Panc1 (cell line): ENCODE results near the gene KCNQ2. TPM values are rescaled to one million over a fixed set of nuclear protein-coding genes. Genes with fewer than 3 reads are reported as not detected.

ENCODE experiments used
- ATAC-seq: fragments of 200-7000 bp; cut with Tn5 transposase; 2 replicates; pipeline ENCODE4 v1.9.1; 2020; ENCODE audit warnings: mild to moderate bottlenecking, moderate library complexity
- BruUV-seq: library from RNA; stranded (reverse); fragments of 400-500 nt; replicated peaks from 2 replicates; lab custom pipeline; 2021; lab: Mats Ljungman, UMichigan
- CTCF ChIA-PET: fragments of 300-600 bp; sonication (Branson Sonifier 250); formaldehyde crosslinking; loops from one replicate; lab custom pipeline; 2022; ENCODE audit warnings: antibody characterized with exemption; lab: Charles Lee
- POLR2A ChIA-PET: fragments of 300-600 bp; sonication (Branson Sonifier 250); formaldehyde crosslinking; loops from one replicate; lab custom pipeline; 2022; ENCODE audit warnings: antibody characterized with exemption; lab: Charles Lee
- DNase-seq: peaks from one replicate; pipeline ENCODE4 v3.0.0-alpha.2; 2010; ENCODE audit warnings: low read depth, low spot score
- H3K27ac ChIP-seq: 2 replicates; pipeline ENCODE4 v1.5.1; 2011; ENCODE audit warnings: mild to moderate bottlenecking, low read length, inconsistent platforms
- H3K27me3 ChIP-seq: fragments of 200-500 bp; sonication (Bioruptor generic); 2 replicates; pipeline ENCODE4 v1.6.0; 2014; ENCODE audit warnings: low read length, inconsistent platforms; ENCODE audit not compliant: control insufficient read depth, insufficient read depth
- H3K36me3 ChIP-seq: fragments of 200-500 bp; sonication (Bioruptor generic); 2 replicates; pipeline ENCODE4 v1.5.1; 2014; ENCODE audit warnings: inconsistent platforms, mild to moderate bottlenecking, low read length, moderate library complexity; ENCODE audit not compliant: control insufficient read depth, insufficient read depth
- H3K4me1 ChIP-seq: 2 replicates; pipeline ENCODE4 v1.5.1; 2011; ENCODE audit warnings: inconsistent platforms, mild to moderate bottlenecking, low read length, moderate library complexity; ENCODE audit not compliant: control insufficient read depth, insufficient read depth
- H3K4me3 ChIP-seq, 2 experiments: 2 replicates each; pipeline ENCODE4 v1.5.1; 2011 to 2012; ENCODE audit warnings: low read depth in 2 of 2, low read length in 2 of 2, mild to moderate bottlenecking in 2 of 2, inconsistent platforms in 1 of 2, moderate library complexity in 1 of 2
- H3K9me3 ChIP-seq: fragments of 200-500 bp; sonication (Bioruptor generic); 2 replicates; pipeline ENCODE4 v1.5.1; 2014; ENCODE audit warnings: low read depth, mild to moderate bottlenecking, inconsistent platforms, low read length, moderate library complexity; ENCODE audit not compliant: control insufficient read depth, insufficient read depth
- POLR2AphosphoS5 ChIP-seq: IDR thresholded peaks from 2 replicates; pipeline ENCODE4 v1.6.1; 2012; ENCODE audit warnings: mild to moderate bottlenecking, low read depth, low read length, moderate library complexity
- SIN3A ChIP-seq: IDR thresholded peaks from 2 replicates; pipeline ENCODE4 v1.6.1; 2012; ENCODE audit warnings: low read depth, mild to moderate bottlenecking, low read length, moderate library complexity, borderline replicate concordance; ENCODE audit not compliant: insufficient read depth
- TCF7L2 ChIP-seq: IDR thresholded peaks from 2 replicates; pipeline ENCODE4 v1.6.1; 2011; ENCODE audit warnings: mild to moderate bottlenecking, low read depth, low read length, inconsistent platforms
- in situ Hi-C: cut with HindIII; loops from 2 replicates; pipeline ENCODE4 v1.10.0; 2016; ENCODE audit warnings: low sequenced_read_pairs, low pct_unique_long_range_greater_than_20kb
- intact Hi-C: fragments of 100-400 bp; cut with micrococcal nuclease; formaldehyde crosslinking; loops from one replicate; pipeline ENCODE4 v1.10.0; 2022; ENCODE audit not compliant: unreplicated experiment
- total RNA-seq: library from RNA; stranded (reverse); gene quantifications from one replicate; pipeline ENCODE4 v1.2.1, GENCODE V29; 2021; ENCODE audit not compliant: unreplicated experiment
- TF ChIP-seq, protein P1 (sequence below): fragments of 450-650 bp; IDR thresholded peaks from 2 replicates; pipeline ENCODE4 v1.5.1; 2017; ENCODE audit warnings: mild to moderate bottlenecking
- TF ChIP-seq, protein P2 (sequence below), 2 experiments: IDR thresholded peaks; 2 replicates each; pipeline ENCODE4 v1.6.1; 2011 to 2012; ENCODE audit warnings: low read depth in 2 of 2, control low read depth in 1 of 2, low read length in 1 of 2, mild to moderate bottlenecking in 1 of 2, moderate library complexity in 1 of 2; ENCODE audit not compliant: insufficient read depth in 1 of 2

KCNQ2 gene
- total RNA-seq, 1 experiment from 2014 or later: 19.4 TPM

DNA sequence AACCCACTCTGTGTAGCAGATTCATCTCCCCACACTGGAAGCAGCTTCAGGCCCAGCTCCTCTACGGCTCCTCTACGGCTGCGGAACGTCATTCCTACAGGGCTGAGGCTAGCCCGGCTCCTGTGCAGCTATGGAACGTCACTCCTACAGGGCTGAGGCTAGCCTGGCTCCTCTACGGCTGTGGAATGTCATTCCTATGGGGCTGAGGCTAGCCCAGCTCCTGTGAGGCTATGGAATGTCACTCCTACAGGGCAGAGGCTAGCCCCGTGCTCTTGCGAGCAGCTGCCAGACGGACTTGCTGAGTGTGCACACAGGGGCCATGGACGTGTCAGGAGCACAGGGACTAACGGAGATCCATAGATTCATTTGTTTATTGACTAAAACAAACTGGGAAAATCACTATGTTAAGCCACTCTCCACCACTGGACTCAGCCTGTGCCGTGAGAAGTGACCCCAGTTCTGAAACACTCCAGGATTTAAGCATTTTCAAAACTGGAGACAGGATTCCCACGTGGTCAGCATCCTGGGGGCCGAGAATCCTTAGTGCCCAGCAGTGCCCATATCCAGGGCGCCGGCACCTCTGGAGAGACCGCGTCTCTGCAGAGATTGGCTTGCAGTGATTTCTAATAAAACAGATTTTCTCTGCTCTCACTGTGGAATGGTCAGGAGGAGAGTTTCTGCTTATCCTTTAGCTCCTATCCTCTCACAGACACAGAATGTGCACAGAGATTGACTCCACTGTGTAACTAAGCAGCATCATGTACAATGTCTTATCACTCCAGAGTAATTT, 5.0 kb downstream of the KCNQ2 start:
- no TSS peak for BruUV-seq
- Histone ChIP-seq H3K4me3 (no peak overlapping the region), H3K27me3 (no peaks in the 10 kb centered on the region), H3K9me3 (no peaks in the 10 kb centered on the region), H3K27ac (no peak overlapping the region), H3K36me3 (no peaks in the 10 kb centered on the region; the same call in 1 of the 2 replicates), H3K4me1 (peaks cover 3% of the 10 kb centered on the region; the same call in 1 of the 2 replicates)
- DNase-seq (no peak), ATAC-seq (no peak)
- in situ Hi-C loops: no loop called here
- CTCF ChIA-PET: no interaction called here
- POLR2A ChIA-PET: no interaction called here
- intact Hi-C loops: no loop called here
- TF ChIP-seq POLR2AphosphoS5: no peak
- no peak for TF ChIP-seq SIN3A
- TF ChIP-seq, protein P1, sequence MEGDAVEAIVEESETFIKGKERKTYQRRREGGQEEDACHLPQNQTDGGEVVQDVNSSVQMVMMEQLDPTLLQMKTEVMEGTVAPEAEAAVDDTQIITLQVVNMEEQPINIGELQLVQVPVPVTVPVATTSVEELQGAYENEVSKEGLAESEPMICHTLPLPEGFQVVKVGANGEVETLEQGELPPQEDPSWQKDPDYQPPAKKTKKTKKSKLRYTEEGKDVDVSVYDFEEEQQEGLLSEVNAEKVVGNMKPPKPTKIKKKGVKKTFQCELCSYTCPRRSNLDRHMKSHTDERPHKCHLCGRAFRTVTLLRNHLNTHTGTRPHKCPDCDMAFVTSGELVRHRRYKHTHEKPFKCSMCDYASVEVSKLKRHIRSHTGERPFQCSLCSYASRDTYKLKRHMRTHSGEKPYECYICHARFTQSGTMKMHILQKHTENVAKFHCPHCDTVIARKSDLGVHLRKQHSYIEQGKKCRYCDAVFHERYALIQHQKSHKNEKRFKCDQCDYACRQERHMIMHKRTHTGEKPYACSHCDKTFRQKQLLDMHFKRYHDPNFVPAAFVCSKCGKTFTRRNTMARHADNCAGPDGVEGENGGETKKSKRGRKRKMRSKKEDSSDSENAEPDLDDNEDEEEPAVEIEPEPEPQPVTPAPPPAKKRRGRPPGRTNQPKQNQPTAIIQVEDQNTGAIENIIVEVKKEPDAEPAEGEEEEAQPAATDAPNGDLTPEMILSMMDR: no peak
- no peak for TF ChIP-seq TCF7L2

- in situ Hi-C loops: no loop called here
- ChIA-PET POLR2A (no interaction called here), CTCF (no interaction called here)
- Histone ChIP-seq H3K4me3 (no peak overlapping the region), H3K9me3 (no peaks in the 10 kb centered on the region), H3K27ac (no peak overlapping the region), H3K4me1 (peaks cover 3% of the 10 kb centered on the region; the same call in 1 of the 2 replicates), H3K27me3 (no peaks in the 10 kb centered on the region), H3K36me3 (no peaks in the 10 kb centered on the region)
- BruUV-seq: no TSS peak
- DNase-seq: no peak
- ATAC-seq: no peak
- intact Hi-C loops: no loop called here
- no peak for TF ChIP-seq TCF7L2
- TF ChIP-seq SIN3A: no peak
- TF ChIP-seq, protein P2, sequence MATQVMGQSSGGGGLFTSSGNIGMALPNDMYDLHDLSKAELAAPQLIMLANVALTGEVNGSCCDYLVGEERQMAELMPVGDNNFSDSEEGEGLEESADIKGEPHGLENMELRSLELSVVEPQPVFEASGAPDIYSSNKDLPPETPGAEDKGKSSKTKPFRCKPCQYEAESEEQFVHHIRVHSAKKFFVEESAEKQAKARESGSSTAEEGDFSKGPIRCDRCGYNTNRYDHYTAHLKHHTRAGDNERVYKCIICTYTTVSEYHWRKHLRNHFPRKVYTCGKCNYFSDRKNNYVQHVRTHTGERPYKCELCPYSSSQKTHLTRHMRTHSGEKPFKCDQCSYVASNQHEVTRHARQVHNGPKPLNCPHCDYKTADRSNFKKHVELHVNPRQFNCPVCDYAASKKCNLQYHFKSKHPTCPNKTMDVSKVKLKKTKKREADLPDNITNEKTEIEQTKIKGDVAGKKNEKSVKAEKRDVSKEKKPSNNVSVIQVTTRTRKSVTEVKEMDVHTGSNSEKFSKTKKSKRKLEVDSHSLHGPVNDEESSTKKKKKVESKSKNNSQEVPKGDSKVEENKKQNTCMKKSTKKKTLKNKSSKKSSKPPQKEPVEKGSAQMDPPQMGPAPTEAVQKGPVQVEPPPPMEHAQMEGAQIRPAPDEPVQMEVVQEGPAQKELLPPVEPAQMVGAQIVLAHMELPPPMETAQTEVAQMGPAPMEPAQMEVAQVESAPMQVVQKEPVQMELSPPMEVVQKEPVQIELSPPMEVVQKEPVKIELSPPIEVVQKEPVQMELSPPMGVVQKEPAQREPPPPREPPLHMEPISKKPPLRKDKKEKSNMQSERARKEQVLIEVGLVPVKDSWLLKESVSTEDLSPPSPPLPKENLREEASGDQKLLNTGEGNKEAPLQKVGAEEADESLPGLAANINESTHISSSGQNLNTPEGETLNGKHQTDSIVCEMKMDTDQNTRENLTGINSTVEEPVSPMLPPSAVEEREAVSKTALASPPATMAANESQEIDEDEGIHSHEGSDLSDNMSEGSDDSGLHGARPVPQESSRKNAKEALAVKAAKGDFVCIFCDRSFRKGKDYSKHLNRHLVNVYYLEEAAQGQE (IDR thresholded peaks at IDR 0.05; ENCODE audit: insufficient read depth in 1 of 2, low read depth in 2 of 2, low read length in 1 of 2): no peak
- TF ChIP-seq, protein P1: no peak
- no peak for TF ChIP-seq POLR2AphosphoS5
Measured at GRCh38 chr20:63466861-63467260, 5.6 kb downstream of the KCNQ2 start.
